CD4-positive, alpha-beta T cell treated with Interleukin-6 at 100 ng/mL for 8 hours (primary cell): ENCODE data around the gene GPC5.

ENCODE experiments used
- DNase-seq: peaks from one replicate; pipeline ENCODE4 v3.0.0-alpha.2; 2020; ENCODE audit warnings: mixed read lengths, low spot score

GPC5 gene

DNA sequence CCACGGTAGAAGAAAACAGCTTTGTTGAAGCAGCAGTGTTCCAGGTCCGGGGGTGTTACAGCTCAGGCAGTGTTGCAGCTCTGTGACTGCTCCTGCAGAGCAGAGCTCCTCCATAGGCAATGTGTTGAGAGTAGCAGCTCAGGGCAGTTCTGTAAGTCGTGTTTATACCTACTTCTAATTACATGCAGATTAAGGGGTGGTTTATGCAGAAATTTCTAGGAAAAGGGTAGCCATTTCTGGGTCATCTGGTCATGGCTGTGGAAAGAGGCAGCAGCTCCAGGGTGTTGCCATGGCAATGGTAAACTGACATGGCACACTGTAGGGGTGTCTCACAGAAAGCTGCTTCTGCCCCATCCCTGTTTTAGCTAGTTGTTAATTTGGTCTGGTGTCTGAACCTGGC, 316.4 kb downstream of the GPC5 start:
- DNase-seq: no peak

DNA sequence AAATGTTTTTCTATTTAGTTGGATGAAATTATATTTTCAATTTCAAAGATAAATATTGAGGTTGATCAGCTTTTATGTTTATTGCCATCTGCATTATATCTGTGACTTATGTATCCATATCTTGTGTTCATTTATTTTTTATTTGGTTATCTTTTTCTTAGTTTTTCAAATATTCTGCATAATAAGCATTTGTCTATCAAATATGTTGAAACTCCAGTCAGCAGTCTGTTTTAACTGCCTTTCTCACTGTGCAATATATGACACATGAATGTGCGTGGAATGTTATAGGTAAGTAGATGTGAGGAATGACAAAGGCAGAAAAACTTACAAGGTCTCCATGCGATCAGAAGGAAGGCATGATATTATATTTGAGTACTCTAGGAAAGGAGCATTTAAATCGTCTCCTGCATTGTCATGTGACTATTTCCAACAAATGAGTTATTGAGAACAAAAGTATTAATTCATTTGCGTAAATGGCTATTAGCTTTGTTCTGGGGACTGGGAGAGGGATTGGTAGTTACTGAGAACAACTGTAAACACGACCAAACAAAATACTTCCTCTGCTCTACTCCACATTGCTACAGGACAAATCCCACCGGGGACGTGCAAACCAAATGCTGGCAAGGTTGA, 318.1 kb downstream of the GPC5 start:
- DNase-seq: no peak

DNA sequence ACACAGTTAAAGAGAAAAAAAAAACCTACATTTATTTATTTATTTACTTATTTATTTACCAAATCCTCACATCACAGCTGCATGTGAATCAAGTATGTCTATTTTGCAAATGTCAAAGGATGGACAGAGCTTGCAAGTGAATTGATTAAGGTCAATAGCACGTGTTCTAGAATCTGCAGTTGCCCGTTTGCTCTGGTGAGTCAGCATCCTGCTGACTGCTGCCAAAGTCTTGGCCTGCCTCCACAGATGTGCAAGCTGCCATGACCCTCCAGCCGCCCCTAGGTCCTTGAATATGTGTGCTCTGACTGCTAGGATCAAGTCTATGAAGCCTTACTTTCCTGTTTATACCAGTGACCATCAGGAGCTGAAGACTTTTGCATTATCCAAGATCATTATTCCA, 320.6 kb downstream of the GPC5 start:
- no peak for DNase-seq

DNA sequence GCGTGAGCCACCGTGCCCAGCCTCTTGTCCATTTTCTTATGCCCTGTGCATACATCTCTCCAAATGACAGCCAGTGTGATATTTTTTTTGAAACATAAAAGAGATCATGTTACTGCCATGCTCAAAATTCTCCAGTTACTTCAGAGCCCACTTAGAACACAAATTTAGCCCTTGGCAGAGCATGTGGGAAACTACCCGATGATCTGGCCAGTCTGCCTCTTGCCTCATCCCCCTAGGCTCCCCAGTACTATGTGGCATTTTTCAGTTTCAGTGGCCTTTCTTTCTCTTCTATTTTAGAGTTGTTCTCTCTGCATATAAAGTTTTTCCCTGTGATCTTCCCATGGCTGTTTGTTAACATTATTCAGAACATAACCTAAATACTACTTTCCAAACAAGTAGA, 323.0 kb downstream of the GPC5 start:
- no peak for DNase-seq

DNA sequence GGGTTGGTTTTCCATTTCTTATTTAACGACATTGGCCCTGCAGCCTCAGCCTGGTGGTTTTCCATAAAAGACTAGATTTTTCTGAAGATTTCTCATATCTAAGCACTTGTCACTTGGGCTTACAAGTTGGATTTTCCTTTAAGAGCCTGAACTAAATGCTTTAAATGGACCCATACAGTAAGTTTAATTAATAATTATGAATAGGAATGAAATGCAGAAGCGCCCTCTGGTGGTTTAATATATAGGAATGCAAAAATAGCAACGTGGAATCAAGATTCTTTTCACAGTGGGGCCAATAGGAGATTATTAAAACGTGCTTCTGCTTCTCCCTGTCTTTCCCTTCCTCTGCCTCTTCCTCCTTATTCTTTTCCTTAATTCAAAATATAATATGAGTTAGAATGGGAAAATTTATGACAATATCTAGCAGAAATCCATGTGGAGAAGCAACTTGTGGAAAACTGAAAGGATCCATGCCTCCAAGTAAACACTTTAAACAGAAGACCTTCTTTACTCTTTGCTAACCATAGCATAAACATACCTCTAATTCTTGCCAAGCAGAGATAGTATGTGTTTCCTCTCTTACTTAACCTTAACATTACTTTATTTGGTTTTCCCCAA, 324.0 kb downstream of the GPC5 start:
- DNase-seq: no peak

DNA sequence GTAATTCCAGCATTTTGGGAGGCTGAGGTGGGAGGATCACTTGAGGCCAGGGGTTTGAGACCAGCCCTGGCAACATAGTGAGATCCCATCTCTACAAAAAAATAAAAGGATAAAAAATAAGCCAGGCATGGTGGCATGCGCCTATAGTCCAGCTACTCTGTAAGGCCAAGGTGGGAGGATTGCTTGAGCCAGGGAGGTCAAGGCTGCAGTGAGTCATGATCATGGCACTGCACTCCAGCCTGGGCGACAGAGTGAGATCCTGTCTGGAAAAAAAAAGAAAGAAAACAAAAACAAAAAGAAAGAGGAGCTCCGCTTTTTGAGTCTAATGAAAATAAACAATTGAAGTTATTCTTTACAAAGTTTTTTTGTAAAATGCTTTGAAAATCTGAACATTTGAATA, 326.2 kb downstream of the GPC5 start:
- no peak for DNase-seq

DNA sequence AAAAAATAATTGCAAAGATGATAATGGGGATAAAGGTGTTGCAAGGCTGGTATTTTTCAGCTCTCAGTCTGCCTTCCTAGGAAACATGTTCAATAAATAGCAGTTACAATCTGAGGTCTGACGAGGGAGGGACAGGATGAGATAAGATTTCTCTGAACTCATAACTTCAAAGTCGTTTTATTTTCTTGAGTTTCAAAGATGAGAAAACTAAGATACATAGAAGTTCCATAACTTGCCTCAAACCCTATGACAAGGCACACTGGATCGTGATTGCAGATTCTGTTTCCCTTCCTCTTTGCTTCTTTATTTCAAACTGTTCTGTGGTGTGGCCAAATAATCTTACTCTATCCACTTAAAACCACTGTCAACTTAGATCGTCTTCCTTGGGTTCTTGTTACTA, 327.2 kb downstream of the GPC5 start:
- no peak for DNase-seq

DNA sequence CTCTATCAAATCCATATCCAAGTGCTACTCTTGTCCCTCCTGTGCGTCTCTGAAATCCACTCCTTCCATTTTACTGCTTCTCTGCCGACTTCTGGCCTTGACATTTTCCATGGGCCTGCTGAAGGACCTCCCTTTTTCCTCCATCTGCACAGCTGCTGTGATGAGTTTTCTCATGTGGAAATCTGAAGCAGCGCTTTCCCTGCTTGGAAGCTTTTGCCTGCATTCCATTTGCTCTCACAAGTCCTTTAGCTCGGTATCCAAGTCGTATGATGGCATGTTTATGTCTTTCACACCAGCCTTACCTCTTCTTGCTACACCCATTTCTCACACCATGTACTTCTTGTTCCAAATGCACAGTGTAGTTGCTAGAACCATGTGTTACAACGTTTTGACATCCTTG, 328.2 kb downstream of the GPC5 start:
- no peak for DNase-seq

DNA sequence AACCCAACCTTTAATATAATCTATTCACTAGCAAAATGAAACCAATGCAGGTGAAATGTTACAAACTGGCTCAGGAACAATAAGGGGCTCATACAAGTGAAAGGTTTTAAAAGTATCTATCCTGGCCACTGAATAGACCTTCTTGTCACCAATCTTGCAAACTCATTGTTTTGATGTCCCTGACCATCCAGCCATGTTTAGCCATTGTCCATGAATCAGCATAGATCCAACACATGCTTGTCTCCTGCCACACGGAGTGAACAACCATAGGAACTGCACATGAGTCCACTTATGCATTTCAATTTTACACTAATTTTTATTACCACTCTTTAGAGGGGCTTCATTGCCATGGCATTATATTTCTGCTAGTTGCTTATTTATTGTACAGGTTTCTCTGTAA, 331.4 kb downstream of the GPC5 start:
- no peak for DNase-seq

DNA sequence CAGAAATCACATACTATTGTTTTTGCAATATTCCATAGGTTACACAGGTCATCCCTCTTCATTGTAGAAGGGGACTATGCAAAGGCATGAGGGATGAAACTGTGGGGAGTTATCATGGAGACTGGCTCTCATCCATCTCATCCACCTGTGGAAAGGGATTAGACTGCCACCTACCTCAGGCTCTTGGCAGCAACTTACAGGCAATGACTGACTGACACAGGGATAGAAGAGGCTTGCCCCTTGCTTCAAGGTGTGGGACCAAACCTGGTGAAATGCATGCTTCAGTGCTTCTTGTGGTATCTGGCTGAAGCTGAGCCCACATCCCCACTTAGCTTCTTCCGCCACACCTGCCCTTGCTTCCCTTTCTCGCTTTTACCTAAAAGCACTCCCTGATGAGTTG, 341.3 kb downstream of the GPC5 start:
- no peak for DNase-seq

DNA sequence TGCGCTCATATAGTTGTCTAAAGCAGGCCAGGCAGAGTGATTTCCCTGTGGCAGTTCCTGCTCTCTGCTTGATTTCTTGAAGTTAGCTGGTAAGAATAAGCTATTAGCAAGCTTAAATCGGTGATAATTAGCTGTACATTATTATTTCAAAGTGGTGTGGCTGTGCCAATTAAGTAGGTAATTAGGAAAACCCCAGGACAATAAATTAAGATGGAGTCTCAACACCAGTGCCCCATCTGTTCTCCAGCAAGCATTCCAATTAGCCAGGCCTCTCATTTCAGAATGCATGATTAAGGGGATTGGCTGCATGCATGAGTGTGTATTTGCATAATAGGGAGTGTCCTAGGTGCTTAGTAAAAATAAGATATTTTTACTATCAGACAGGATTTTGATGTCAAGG, 342.3 kb downstream of the GPC5 start:
- no peak for DNase-seq

DNA sequence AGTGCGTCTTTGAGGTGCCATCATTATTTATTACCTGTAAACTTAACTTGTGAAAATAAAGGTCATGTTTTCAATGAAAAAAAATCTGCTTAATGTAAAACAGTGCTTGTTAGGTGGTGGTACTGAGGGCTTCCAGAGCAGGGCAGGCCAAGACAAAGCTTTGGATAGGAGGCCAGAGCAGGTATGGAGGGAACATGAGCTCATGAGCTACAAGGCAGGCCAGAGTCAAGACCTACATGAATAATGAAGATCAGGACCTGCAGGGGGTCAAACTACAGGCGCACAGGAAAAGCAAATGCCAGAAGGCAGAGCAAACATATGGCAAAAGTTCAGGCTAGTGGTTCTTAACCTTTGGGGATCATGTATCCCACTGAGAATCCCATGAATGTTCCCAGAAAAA, 343.5 kb downstream of the GPC5 start:
- no peak for DNase-seq

DNA sequence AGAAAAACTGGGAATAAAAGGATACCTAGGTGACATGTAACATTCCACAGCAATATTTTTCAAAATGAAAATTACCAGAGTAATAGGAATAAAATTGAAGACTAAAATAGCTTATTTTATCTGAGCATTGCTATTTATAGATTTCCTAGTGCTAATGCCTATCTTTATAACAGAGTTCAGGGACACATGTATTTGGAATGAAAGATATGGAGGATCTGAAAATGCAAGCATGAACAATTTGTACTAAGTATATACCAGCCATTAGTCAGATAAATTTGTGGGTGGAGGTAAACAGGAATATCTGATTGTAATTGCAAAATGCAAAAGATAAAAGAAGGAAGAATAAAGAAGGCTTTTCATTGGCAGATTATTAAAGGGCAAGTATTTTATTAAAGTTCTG, 345.9 kb downstream of the GPC5 start:
- no peak for DNase-seq

DNA sequence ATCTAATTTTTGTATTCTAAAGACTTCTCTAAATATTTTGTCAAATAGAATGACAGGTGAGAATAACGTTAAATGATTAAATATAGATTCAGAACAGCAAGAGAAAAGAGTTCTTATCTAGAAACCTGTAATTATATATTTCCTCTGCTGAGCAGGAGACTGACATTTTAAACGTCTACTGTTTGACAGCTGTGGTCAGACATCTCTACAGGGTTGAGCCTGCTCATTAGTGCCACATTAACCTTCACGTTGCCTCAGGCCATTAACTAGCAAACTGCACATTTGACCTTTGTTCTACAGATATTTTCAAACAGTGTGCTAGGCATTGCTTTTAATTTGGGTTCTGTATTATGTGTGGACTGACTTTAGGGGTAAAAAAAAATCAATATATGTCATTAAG, 347.5 kb downstream of the GPC5 start:
- no peak for DNase-seq

DNA sequence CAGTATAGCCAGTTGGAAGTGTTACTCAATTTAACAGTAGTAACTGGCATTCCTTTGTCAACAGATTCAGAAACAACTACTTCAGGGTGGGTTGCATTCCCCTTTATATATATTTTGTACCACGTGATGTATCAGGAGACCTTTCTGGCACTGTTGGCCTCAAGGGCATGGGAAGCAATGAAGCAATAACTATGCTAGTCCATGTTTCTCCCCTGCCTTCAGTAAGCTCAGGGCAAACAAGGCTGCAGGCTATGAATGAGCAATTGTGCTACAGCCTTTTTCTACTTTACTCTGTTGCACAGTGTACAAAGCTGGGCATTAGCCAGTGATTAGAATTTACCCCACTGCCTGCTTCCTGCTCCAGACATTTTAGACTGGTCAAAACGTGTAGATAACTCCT, 348.8 kb downstream of the GPC5 start:
- no peak for DNase-seq

DNA sequence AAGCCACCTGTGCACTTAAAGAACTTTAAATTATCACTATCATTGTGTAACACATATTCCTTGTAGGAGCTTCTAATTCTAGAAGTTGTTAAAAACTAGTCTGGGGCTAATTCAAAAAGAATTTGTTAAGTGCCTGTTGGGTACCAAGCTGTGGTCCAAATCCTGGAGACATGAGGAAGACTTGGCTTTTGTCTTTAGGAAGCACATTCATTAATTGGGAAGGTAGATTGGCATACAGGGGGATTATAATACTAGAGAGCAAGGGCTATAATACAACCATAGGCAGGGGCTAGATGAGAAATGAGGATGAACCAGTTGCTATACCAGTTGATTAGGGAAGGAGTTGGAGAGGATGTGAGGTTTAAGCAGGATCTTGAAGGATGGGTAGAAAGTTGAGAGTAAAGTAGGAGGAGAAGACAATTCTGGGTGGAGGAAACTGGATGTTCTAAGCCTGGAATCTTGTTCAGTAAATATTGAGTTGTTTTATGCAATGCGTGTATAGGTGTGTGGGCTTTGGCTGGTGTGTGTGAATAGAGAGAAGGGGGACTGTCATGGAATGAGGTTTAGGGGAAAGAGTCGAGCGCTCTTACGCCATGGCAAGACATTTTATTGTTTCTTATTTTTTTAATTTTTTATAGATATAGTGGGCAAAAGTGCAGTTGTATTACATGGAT, 350.1 kb downstream of the GPC5 start:
- no peak for DNase-seq

DNA sequence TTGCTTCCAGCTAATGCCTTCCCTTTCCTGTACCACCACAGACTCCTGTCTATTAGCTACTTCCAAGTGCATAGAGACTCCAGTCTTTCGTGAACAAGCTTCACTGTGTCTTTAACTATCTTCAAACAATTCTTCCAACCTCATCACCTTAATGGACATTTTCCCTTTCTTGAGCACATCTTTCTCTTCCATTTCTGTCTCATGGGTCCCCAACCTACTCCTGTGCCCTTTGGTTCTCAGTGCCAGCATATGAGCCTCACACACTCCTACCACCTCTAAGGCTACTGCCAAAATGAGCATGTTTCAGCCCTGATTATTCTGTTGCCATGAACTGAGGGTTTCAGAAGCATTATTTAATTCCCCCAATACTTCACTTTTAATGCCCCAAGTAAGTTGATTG, 360.3 kb downstream of the GPC5 start:
- no peak for DNase-seq

DNA sequence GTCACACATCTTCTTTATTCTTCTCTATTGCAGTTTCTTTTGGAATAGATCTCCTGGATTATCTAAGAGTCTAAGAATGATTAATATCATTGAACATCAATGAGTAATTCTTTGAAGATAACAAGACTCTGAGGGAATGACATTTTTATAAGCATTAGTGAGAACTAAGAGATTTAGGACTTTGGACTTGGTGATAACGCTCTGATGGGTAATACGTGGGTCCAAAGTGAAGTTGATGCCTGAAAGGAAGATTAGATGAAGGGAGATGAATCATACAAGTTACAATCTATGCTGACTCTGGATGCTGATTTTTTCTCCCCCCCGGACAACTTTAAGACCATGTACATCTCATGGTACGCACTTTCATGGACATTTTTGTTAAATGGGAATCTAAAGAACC, 364.5 kb downstream of the GPC5 start:
- no peak for DNase-seq

DNA sequence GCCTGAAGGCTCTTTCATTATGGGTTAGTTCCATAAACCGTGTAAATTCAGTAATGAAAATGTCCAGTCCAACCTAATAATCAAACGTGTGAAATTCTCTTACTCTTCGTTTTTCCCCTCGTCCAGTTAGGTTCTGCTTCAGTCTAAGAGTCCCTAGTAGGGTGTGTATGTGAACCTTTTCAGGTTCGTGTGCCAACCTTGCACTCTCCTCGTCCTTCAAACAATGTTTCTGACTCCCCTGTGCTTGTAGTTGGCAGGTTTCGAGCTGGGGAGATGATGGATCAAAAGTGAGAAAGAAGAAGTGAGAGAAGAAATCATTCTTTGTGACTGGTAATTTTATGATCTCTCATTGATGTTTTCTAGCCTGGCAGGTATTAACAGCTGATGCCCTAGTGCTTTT, 366.1 kb downstream of the GPC5 start:
- DNase-seq: no peak

DNA sequence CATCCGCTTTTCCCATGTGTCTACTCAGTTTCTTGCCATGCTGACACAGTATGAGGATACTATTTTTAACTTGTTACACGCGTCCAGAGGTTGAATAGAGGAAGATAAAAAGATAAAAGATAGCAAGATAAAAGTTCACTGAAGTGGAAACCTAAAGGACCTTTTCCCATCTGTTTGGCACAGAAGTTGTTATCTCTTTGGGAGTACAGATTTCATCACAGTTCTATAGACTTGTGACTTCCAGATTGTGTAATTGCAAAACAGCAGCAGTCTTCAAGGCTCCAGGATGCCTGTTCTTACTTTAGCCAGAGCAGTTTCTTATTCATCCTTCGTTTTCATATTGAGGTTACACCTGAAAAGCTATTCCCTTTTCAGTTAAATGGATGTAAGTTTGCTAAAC, 369.2 kb downstream of the GPC5 start:
- no peak for DNase-seq

DNA sequence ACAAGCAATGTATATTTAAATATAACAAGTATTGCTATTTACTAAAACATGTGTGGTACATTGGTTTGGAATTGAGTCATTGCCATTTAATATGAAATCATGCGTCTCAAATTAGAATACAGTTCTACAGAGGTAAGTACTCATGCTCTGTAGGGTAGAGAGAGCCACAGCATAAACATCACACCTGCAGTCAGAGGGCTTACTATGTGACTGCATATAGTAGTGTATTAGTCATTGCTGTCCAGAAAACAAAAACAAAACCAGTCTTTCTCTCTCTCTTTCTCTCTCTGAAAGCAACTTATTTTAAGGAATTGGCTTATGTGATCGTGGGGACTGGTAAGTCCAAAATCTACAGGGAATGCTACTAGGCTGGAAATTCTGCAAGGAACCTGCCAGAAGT, 370.3 kb downstream of the GPC5 start:
- no peak for DNase-seq

DNA sequence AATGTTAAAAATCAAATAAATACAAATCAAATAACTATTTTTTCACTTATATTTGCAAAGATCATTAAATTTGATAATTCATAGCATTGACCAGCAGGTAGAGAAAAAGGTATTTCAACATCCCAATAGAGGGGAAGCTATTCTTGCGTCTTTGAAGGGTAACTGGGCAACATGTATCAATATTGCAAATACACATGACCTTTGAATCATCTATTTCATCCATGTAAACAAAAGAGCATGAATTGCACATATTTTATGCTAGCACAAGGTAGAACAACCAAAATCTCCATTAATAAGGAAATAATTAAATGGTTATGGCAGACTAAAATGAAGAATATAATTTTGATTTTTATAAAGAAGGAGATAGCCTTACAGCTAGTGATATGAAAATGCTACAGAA, 372.8 kb downstream of the GPC5 start:
- DNase-seq: no peak

DNA sequence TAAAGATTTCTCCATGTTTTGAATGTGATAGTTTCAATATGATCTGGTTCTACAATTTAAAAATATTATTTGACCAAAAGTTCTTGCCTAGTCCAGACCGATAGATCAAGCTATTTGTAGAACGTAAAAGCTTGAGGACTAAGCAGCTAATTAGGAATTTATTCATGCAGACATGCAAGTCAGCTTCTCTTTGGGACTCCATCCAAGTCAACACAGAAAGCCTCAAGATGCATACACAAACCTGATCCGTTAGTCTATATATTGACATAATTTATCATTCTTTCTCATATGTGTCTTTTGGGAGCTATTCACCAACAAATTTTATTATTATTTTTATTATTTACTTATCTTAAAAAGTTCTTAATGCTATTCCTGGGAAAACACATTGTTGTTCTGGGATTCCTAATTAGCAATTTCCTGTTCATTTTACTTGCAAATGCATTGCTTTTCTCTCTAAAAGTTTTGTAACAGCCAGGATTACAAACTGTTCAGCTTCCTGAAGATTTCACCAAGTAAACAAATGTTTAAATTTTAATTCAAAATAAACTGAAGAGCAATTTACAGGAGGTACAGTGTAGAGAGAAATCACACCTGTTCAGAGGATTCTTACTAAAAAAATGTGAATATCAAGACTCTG, 375.3 kb downstream of the GPC5 start:
- no peak for DNase-seq
